Stomach smooth muscle (tissue), 2 donors: ENCODE measurements around the gene CFLAR.

Experiments used
- H3K27ac ChIP-seq: one replicate; pipeline ENCODE4 v1.7.0; 2013; ENCODE audit warnings: mild to moderate bottlenecking, low read length, inconsistent platforms
- H3K27me3 ChIP-seq, 2 donors: one replicate each; pipeline ENCODE4 v1.7.0; 2013; ENCODE audit warnings: low read length in 2 of 2; ENCODE audit not compliant: insufficient read depth in 2 of 2, control insufficient read depth in 1 of 2
- H3K36me3 ChIP-seq, 2 donors: one replicate each; pipeline ENCODE4 v1.7.0; 2013; ENCODE audit warnings: low read length in 2 of 2; ENCODE audit not compliant: control insufficient read depth in 2 of 2, insufficient read depth in 2 of 2
- H3K4me1 ChIP-seq: one replicate; pipeline ENCODE4 v1.7.0; 2013; ENCODE audit warnings: low read length; ENCODE audit not compliant: control insufficient read depth, insufficient read depth
- H3K4me3 ChIP-seq, 2 donors: one replicate each; pipeline ENCODE4 v1.7.0; 2013; ENCODE audit warnings: low read length in 2 of 2
- H3K9ac ChIP-seq, 2 donors: one replicate each; pipeline ENCODE4 v1.7.0; 2013; ENCODE audit warnings: low read length in 2 of 2, mild to moderate bottlenecking in 1 of 2
- H3K9me3 ChIP-seq, 2 donors: one replicate each; pipeline ENCODE4 v1.7.0; 2013; ENCODE audit warnings: low read length in 2 of 2; ENCODE audit not compliant: control insufficient read depth in 2 of 2
- donor health status: healthy.
- donor health status: Pancreatic carcinoma.

CFLAR gene

DNA sequence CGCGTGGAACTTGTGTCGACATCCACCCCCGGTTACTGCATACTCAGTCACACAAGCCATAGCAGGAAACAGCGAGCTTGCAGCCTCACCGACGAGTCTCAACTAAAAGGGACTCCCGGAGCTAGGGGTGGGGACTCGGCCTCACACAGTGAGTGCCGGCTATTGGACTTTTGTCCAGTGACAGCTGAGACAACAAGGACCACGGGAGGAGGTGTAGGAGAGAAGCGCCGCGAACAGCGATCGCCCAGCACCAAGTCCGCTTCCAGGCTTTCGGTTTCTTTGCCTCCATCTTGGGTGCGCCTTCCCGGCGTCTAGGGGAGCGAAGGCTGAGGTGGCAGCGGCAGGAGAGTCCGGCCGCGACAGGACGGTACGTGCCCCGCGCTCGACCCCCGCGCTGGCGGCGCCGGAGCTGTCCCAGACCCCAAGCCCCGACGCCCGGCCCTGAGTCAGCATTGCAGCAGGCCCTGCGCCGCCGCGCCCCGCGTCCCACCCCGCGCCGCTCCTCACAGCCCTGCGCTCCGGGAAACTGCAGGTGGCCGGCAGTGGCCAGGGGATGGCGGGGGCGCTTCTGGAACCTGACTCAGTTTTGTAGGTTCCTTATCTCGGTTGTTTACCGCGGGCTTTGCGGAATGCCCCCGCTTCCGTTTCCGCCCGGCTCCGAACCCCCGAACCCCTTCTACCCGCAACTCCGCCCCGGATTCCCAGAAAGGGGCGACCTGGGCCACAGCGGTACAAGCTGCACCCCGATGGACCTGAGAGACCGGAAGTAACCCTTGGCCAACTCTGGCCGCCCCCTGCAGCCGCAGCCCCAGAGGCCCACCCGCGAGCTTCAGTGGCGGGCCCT lies at the start of gene CFLAR:
Gene CFLAR, plus strand, starts transcription at position 50 of the 844 bp plus-strand sequence. CDS start 13,702 bp downstream, outside the sequence.
- Histone ChIP-seq H3K9me3 (no peaks in the 10 kb centered on the region), H3K4me1 (peaks cover 11% of the 10 kb centered on the region), H3K9ac (peak within 1 kb of the TSS; percentile 76 to 97), H3K36me3 (no peaks in the 10 kb centered on the region), H3K27ac (peak within 1 kb of the TSS; percentile 98), H3K27me3 (no peaks in the 10 kb centered on the region), H3K4me3 (peak within 1 kb of the TSS; percentile 60 to 96)

DNA sequence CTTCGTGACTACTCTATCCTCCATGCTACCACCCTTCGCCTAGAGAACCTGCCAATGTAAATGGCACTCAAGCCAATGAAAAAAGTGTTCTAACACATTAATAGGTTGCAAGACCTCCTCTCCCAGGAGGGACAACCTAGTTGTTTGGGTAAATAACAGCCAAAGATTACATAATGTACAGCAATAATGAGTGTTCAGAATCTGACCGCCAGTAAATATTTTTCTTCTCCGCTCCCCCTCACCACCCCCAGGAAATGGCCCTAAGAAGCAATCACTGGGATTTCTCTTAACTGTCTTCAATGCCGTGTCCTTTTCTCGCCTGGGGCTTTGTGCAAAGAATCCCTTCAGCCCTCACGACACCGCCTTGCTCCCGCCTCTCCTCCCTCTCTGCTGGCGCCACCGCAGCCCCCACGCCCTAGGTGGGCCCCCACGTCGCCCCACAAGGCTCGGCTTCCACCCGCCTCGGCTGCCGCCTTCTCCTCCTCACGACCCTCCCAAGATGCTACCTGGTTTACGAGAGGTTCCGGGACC lies 45.0 kb upstream of the CFLAR start:
- Histone ChIP-seq H3K9ac (peak overlapping the region; percentile 84 to 95), H3K9me3 (no peaks in the 10 kb centered on the region), H3K36me3 (no peaks in the 10 kb centered on the region), H3K27me3 (no peaks in the 10 kb centered on the region), H3K27ac (peak overlapping the region; percentile 89), H3K4me1 (peaks cover 12% of the 10 kb centered on the region), H3K4me3 (peak overlapping the region; percentile 97 to 99)

DNA sequence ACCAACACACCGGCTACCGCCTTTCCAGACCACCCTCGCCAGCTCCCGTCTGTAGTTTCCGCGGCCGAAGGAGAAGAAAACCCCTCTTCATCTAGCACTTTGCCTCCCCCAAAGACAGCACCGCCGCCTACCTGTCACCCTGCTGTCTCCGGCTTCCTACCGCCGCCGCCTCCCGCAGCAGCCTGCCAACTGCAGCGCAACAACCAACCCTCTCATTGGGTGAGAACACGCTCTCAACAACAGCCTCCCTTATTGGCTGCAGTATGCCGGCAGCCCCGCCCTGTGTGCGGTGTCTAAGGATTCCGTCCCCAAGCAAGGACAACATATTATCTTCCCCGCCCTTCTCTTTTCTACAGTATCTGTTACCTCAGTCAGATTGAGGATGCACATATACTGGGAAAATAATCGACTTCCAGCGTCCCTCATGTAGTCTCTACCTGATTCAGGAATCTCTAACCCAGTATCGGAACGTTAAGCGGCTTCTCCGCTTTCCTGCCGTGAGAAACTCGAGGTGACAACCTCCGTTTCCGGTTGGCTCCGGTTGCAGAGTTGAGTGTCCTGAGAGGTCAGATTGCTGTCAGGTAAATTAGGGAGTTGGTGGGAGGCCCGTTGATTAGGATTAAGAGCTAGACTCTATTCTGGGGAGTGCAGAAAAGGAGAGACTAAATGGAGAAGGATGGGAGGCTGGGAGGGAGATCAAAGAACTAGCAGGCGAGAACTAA lies 44.3 kb upstream of the CFLAR start, which contains the start of the genes HYCC2 and NDUFB3:
Gene HYCC2, minus strand, starts transcription at position 193 of the 722 bp plus-strand sequence. CDS start 47,662 bp downstream, outside the sequence.
Gene NDUFB3, plus strand, starts transcription at position 523 of the 722 bp plus-strand sequence. CDS start 6,882 bp downstream, outside the sequence.
- H3K4me1 ChIP-seq, result peaks cover 12% of the 10 kb centered on the region
- H3K4me3 ChIP-seq, result peak within 1 kb of the TSS; percentile 97 to 99
- no peaks in the 10 kb centered on the region for H3K36me3 ChIP-seq

DNA sequence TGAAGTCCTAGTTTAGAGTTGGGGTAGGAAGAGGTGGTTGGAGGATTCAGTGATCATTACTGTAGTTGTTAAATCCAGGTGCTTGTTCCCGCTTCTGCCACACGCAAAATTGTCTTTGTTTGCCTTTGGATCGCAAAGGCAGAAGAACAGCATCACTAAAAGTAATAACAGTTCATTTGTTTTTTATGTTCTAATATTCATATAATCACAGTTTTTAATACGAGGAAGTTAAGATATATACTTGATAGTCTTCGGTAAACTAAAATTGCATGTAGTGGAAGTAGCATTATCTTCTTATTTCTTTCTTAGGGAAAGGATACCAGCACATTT lies 43.8 kb upstream of the CFLAR start:
- Histone ChIP-seq H3K36me3 (no peaks in the 10 kb centered on the region), H3K4me1 (peaks cover 12% of the 10 kb centered on the region)

More for the DNA sequence above, 44.3 kb upstream of the CFLAR start, which contains the start of the genes HYCC2 and NDUFB3:
- Histone ChIP-seq H3K27ac (peak within 1 kb of the TSS; percentile 89), H3K27me3 (no peaks in the 10 kb centered on the region), H3K9me3 (no peaks in the 10 kb centered on the region), H3K9ac (peak within 1 kb of the TSS; percentile 84 to 95)

DNA sequence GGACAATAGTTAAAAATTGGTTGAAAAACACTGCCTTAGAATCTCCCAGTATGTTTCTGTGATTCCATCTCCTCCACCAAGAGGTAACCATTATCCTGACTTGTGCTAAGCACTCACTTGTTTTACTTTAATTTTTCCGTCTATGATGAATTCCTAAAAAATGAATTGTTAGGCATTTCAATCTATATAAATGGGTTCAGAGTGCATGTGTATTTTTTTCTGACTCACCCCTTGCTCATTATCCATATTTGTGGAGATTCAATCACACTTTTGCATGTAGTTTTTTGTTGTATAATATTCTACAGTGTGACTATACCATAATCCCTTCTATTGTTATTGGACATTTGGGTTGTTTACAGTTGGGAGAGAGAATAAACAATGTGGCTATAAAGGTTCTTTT lies 42.9 kb upstream of the CFLAR start:
- H3K9me3 ChIP-seq, result no peaks in the 10 kb centered on the region
- H3K4me1 ChIP-seq, result peaks cover 12% of the 10 kb centered on the region
- H3K9ac ChIP-seq, result no peak overlapping the region
- H3K4me3 ChIP-seq, result peak overlapping the region; percentile 97 to 99
- H3K36me3 ChIP-seq, result no peaks in the 10 kb centered on the region
- no peak overlapping the region for H3K27ac ChIP-seq
- no peaks in the 10 kb centered on the region for H3K27me3 ChIP-seq

More for the DNA sequence above, 43.8 kb upstream of the CFLAR start:
- peak overlapping the region; percentile 89 for H3K27ac ChIP-seq
- peak overlapping the region; percentile 84 to 95 for H3K9ac ChIP-seq
- no peaks in the 10 kb centered on the region for H3K27me3 ChIP-seq
- H3K4me3 ChIP-seq, result peak overlapping the region; percentile 97 to 99
- no peaks in the 10 kb centered on the region for H3K9me3 ChIP-seq

DNA sequence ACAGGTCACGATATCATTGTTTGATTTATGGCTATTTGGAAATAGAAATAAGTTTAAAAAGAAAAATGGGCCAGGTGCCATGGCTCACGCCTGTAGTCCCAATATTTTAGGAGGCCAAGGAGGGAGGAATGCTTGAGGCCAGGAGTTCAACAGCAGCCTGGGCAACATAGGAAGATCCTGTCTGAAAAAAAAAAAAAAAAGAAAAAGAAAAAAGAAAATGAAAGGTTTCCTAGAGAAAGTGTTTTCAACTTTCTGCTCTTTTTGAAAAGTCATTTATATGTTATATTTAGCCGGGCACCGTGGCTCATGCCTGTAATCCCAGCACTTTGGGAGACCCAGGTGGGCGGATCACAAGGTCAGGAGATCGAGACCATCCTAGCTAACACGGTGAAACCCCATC lies 41.0 kb upstream of the CFLAR start:
- Histone ChIP-seq H3K4me1 (peaks cover 12% of the 10 kb centered on the region), H3K4me3 (no peak overlapping the region), H3K9ac (no peak overlapping the region), H3K9me3 (no peaks in the 10 kb centered on the region), H3K36me3 (peaks cover 0 to 3% of the 10 kb centered on the region in 2 donors), H3K27ac (no peak overlapping the region), H3K27me3 (no peaks in the 10 kb centered on the region)

DNA sequence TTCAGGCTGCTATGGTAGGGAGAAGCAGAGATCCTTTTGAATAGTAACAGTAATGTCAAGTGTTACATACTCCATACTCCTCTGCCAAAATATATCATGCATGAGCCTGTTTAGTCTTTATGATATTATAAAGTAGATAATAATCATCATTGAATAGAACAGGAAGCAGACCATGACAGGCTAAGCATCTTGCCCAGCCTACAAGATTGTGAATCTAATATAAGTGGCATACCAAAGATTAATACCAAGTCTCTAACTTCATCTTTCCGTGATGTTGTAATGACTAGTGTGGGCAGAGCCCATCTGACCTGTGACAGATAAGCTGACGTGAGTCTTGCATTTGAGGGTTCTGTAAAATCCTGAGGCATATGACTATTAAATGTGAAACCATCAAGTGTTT lies 31.1 kb upstream of the CFLAR start:
- Histone ChIP-seq H3K4me3 (no peak overlapping the region), H3K9me3 (no peaks in the 10 kb centered on the region), H3K36me3 (peaks cover 6 to 7% of the 10 kb centered on the region in 2 donors), H3K4me1 (no peaks in the 10 kb centered on the region), H3K9ac (no peak overlapping the region), H3K27ac (no peak overlapping the region), H3K27me3 (no peaks in the 10 kb centered on the region)

DNA sequence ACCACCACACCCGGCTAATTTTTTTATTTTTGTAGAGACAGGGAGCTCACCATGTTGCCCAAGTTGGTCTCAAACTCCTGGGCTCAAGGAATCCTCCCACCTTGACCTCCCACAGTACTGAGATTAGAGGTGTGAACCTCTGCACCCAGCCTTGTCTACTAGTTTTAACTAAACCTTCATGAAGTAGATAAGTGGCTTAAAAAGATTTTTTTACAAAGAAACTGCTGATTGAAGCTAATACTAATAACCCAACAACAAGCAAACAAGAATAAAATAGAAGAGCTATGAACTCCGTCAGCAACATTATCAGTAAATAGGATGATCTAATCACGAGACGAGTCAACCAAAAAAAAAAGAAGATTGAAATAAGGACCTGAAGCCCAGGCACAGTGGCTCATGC lies 25.4 kb upstream of the CFLAR start:
- Histone ChIP-seq H3K9me3 (no peaks in the 10 kb centered on the region), H3K36me3 (no peaks in the 10 kb centered on the region), H3K4me1 (no peaks in the 10 kb centered on the region), H3K27ac (no peak overlapping the region), H3K9ac (no peak overlapping the region), H3K4me3 (no peak overlapping the region), H3K27me3 (no peaks in the 10 kb centered on the region)

DNA sequence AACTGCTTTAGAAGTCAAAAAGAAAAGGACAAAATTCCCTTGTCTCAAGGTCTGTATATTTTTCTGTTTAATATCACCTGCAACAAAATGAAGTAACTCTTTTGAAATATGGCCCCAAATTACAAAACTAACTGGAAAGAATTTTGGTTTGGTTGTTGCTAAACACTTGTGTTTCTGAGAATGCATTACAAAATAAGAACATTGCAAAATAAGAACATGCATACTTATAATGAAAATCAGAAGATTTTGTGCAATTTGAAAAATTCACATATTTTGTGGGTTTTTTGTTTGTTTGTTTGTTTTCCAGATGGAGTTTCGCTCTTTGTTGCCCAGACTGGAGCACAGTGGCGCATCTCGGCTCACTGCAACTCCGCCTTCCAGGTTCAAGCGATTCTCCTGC lies 22.4 kb upstream of the CFLAR start:
- H3K4me1 ChIP-seq, result no peaks in the 10 kb centered on the region
- H3K36me3 ChIP-seq, result no peaks in the 10 kb centered on the region
- H3K27me3 ChIP-seq, result no peaks in the 10 kb centered on the region
- no peaks in the 10 kb centered on the region for H3K9me3 ChIP-seq
- H3K4me3 ChIP-seq, result no peak overlapping the region
- H3K9ac ChIP-seq, result no peak overlapping the region
- H3K27ac ChIP-seq, result no peak overlapping the region

DNA sequence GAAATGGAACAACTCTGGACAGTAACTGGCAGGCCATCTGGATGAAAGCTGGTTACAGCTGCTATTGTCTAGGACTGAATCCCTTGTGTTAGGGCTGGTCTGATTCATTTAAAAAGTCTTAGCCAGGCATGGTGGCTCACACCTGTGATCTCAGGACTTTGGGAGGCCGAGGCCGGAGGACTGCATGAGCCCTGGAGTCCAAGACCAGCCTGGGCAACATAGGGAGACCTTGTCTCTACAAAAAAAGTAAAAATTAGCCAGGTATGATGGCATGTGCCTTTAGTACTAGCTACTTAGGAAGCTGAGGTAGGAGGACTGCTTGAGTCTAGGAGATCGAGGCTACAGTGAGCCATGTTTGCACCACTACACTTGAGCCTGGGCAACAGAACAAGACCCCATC lies 15.5 kb upstream of the CFLAR start:
- no peaks in the 10 kb centered on the region for H3K9me3 ChIP-seq
- no peak overlapping the region for H3K9ac ChIP-seq
- H3K36me3 ChIP-seq, result no peaks in the 10 kb centered on the region
- H3K4me3 ChIP-seq, result no peak overlapping the region
- no peaks in the 10 kb centered on the region for H3K4me1 ChIP-seq
- no peaks in the 10 kb centered on the region for H3K27me3 ChIP-seq
- no peak overlapping the region for H3K27ac ChIP-seq
